BLaER1 treated with 17β-estradiol and CSF1 and Interleukin-3, amounts not matched to agents 10 nM and 100 nM (cell line): Measurements from ENCODE around the gene PATJ.
A peak's percentile ranks its signal among the peaks of the same experiment; 100 is the strongest.

Experiments used
- H3K27ac ChIP-seq, 11 experiments: shearing (Covaris generic); formaldehyde crosslinking; 2 replicates each; pipeline ENCODE4 v1.8.1; 2022
- H3K27me3 ChIP-seq, 11 experiments: shearing (Covaris generic); formaldehyde crosslinking; 2 replicates each; pipeline ENCODE4 v1.8.1; 2022
- H3K36me3 ChIP-seq, 11 experiments: shearing (Covaris generic); formaldehyde crosslinking; 2 replicates each; pipeline ENCODE4 v1.8.1; 2022
- H3K4me1 ChIP-seq, 10 experiments: shearing (Covaris generic); formaldehyde crosslinking; 2 replicates each; pipeline ENCODE4 v1.8.1; 2022
- H3K4me2 ChIP-seq, 11 experiments: shearing (Covaris generic); formaldehyde crosslinking; 2 replicates each; pipeline ENCODE4 v1.8.1; 2022
- H3K4me3 ChIP-seq, 10 experiments: shearing (Covaris generic); formaldehyde crosslinking; 2 replicates each; pipeline ENCODE4 v1.8.1; 2022
- H3K9ac ChIP-seq, 11 experiments: shearing (Covaris generic); formaldehyde crosslinking; 2 replicates each; pipeline ENCODE4 v1.8.1; 2022
- H3K9me3 ChIP-seq, 11 experiments: shearing (Covaris generic); formaldehyde crosslinking; replicated peaks in 1 of 11; 2 replicates each; pipeline ENCODE4 v1.8.1; 2022
- H4K20me1 ChIP-seq, 11 experiments: shearing (Covaris generic); formaldehyde crosslinking; 2 replicates each; pipeline ENCODE4 v1.8.1; 2022
- Cebpa-rat ChIP-seq, 11 experiments: shearing (Covaris generic); IDR thresholded peaks; 2 replicates each; pipeline ENCODE4 v1.8.1; 2022

Gene PATJ

GRCh38 chr1:62006690-62007089 is 264.4 kb downstream of the PATJ start:
- no peak overlapping the region for H3K27ac ChIP-seq
- no peaks in the 10 kb centered on the region for H3K9me3 ChIP-seq
- no peaks in the 10 kb centered on the region for H3K4me1 ChIP-seq
- H4K20me1 ChIP-seq, result no peaks in the 10 kb centered on the region
- no peaks in the 10 kb centered on the region for H3K27me3 ChIP-seq
- H3K4me2 ChIP-seq, result no peak overlapping the region
- no peak overlapping the region for H3K4me3 ChIP-seq
- no peak for TF ChIP-seq Cebpa-rat (IDR thresholded peaks at IDR 0.05)
- no peak overlapping the region for H3K9ac ChIP-seq
- no peaks in the 10 kb centered on the region for H3K36me3 ChIP-seq

DNA sequence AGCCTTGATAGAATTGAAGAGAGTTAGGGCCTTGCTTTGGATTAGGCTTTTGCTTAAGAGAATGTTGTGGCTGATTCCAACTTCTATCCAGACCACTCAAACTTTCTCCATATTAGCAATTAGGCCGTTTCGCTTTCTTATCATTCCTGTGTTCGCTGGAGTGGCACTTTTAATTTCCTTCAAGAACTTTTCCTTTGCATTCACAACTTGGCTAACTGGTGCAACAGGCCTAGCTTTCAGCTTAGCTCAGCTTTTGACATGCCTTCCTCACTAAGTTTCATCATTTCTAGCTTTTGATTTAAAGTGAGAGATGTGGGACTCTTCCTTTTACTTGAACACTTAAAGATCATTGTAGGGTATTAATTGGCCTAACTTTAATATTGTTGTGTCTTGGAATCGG is 268.7 kb downstream of the PATJ start:
- H3K36me3 ChIP-seq, result no peaks in the 10 kb centered on the region
- no peak overlapping the region for H3K4me3 ChIP-seq
- TF ChIP-seq Cebpa-rat (IDR thresholded peaks at IDR 0.05), result no peak
- no peak overlapping the region for H3K27ac ChIP-seq
- no peaks in the 10 kb centered on the region for H3K9me3 ChIP-seq
- no peak overlapping the region for H3K9ac ChIP-seq
- H3K4me2 ChIP-seq, result no peak overlapping the region
- no peaks in the 10 kb centered on the region for H3K27me3 ChIP-seq
- H4K20me1 ChIP-seq, result no peaks in the 10 kb centered on the region
- H3K4me1 ChIP-seq, result no peaks in the 10 kb centered on the region

GRCh38 chr1:62012095-62012494 is 269.8 kb downstream of the PATJ start:
- Histone ChIP-seq H4K20me1 (no peaks in the 10 kb centered on the region), H3K4me3 (no peak overlapping the region), H3K9ac (no peak overlapping the region), H3K4me1 (no peaks in the 10 kb centered on the region), H3K9me3 (no peaks in the 10 kb centered on the region), H3K4me2 (no peak overlapping the region), H3K27me3 (no peaks in the 10 kb centered on the region), H3K27ac (no peak overlapping the region), H3K36me3 (no peaks in the 10 kb centered on the region)
- no peak for TF ChIP-seq Cebpa-rat (IDR thresholded peaks at IDR 0.05)

DNA sequence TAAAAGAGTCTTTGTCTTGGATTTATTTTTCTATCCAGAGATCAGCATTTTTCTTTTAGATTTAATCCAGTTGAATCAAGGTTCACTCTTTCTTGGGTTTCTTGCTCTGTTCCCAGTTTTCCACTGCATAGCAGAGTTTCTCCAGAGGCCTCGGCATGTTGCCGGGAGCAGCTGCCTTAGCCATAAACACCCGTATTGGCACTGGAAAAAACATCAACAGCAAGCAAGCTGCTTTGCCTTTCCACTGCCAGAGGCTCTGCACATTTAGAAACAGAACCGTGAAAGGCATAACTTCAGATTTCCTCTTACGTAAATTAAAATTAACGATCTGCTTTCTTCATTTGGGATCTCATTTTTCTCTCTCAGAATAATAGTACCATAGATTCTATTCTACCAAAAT is 270.6 kb downstream of the PATJ start:
- H3K9me3 ChIP-seq, result no peaks in the 10 kb centered on the region
- H3K9ac ChIP-seq, result no peak overlapping the region
- peaks cover 0 to 2% (median 0%) of the 10 kb centered on the region in 10 experiments; a peak in 2 of 20 replicates for H3K4me1 ChIP-seq
- H3K27me3 ChIP-seq, result no peaks in the 10 kb centered on the region
- no peak for TF ChIP-seq Cebpa-rat (IDR thresholded peaks at IDR 0.05)
- no peak overlapping the region for H3K27ac ChIP-seq
- no peak overlapping the region for H3K4me3 ChIP-seq
- H3K36me3 ChIP-seq, result no peaks in the 10 kb centered on the region
- no peak overlapping the region for H3K4me2 ChIP-seq
- H4K20me1 ChIP-seq, result no peaks in the 10 kb centered on the region

- no peaks in the 10 kb centered on the region for H4K20me1 ChIP-seq
- H3K4me2 ChIP-seq, result no peak overlapping the region
- no peaks in the 10 kb centered on the region for H3K9me3 ChIP-seq
- peaks cover 0 to 6% (median 0%) of the 10 kb centered on the region in 10 experiments; a peak in 2 of 20 replicates for H3K4me1 ChIP-seq
- no peak for TF ChIP-seq Cebpa-rat (IDR thresholded peaks at IDR 0.05)
- H3K36me3 ChIP-seq, result no peaks in the 10 kb centered on the region
- H3K27me3 ChIP-seq, result no peaks in the 10 kb centered on the region
- H3K9ac ChIP-seq, result no peak overlapping the region
- no peak overlapping the region for H3K27ac ChIP-seq
- no peak overlapping the region for H3K4me3 ChIP-seq
These were observed 271.0 kb downstream of the PATJ start for GRCh38 chr1:62013264-62013663.

GRCh38 chr1:62022382-62022983 is 280.2 kb downstream of the PATJ start:
- H3K36me3 ChIP-seq, result no peaks in the 10 kb centered on the region
- H3K27me3 ChIP-seq, result no peaks in the 10 kb centered on the region
- no peak overlapping the region for H3K9ac ChIP-seq
- no peaks in the 10 kb centered on the region for H4K20me1 ChIP-seq
- H3K4me1 ChIP-seq, result peaks cover 0 to 8% (median 0%) of the 10 kb centered on the region in 10 experiments; a peak in 4 of 20 replicates
- H3K9me3 ChIP-seq, result no peaks in the 10 kb centered on the region
- no peak for TF ChIP-seq Cebpa-rat (IDR thresholded peaks at IDR 0.05)
- no peak overlapping the region for H3K4me3 ChIP-seq
- H3K27ac ChIP-seq, result no peak overlapping the region
- no peak overlapping the region for H3K4me2 ChIP-seq

DNA sequence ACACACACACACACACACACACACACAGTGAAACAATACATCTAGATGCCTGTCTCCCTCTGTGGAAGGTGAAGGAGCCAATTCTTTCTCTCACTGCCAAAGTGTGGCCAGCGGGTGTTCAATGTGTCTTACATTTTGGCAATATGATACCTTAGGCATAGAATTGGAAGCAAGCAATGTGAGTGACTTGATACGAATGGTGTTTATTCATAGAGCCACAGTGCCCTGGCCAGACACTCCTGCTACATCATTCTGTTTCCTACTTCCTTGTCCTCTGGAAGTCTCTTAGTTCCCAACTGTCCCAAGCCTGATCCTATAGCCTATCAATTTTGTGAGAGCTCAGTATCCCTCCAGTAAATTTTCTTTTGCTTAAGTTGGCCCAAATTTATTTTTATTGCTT is 282.4 kb downstream of the PATJ start:
- no peak overlapping the region for H3K4me3 ChIP-seq
- H3K4me1 ChIP-seq, result peaks cover 0 to 4% (median 3%) of the 10 kb centered on the region in 10 experiments; a peak in 12 of 20 replicates
- no peaks in the 10 kb centered on the region for H3K27me3 ChIP-seq
- H4K20me1 ChIP-seq, result no peaks in the 10 kb centered on the region
- H3K36me3 ChIP-seq, result no peaks in the 10 kb centered on the region
- H3K4me2 ChIP-seq, result no peak overlapping the region
- TF ChIP-seq Cebpa-rat (IDR thresholded peaks at IDR 0.05), result no peak
- H3K9ac ChIP-seq, result no peak overlapping the region
- H3K27ac ChIP-seq, result no peak overlapping the region
- H3K9me3 ChIP-seq, result peaks cover 9 to 13% (median 12%) of the 10 kb centered on the region in 11 experiments; a peak in 20 of 22 replicates

GRCh38 chr1:62025154-62025553 is 282.9 kb downstream of the PATJ start:
- Histone ChIP-seq H3K9me3 (peaks cover 9 to 13% (median 12%) of the 10 kb centered on the region in 11 experiments; a peak in 20 of 22 replicates), H3K36me3 (no peaks in the 10 kb centered on the region), H4K20me1 (no peaks in the 10 kb centered on the region), H3K4me2 (no peak overlapping the region), H3K4me1 (peaks cover 0 to 9% (median 7%) of the 10 kb centered on the region in 10 experiments; a peak in 13 of 20 replicates), H3K9ac (no peak overlapping the region), H3K27me3 (no peaks in the 10 kb centered on the region), H3K4me3 (no peak overlapping the region), H3K27ac (no peak overlapping the region)
- no peak for TF ChIP-seq Cebpa-rat (IDR thresholded peaks at IDR 0.05)

- Histone ChIP-seq H3K4me2 (no peak overlapping the region), H4K20me1 (no peaks in the 10 kb centered on the region), H3K9ac (no peak overlapping the region), H3K9me3 (peaks cover 9 to 13% (median 12%) of the 10 kb centered on the region in 11 experiments; a peak in 20 of 22 replicates), H3K27ac (no peak overlapping the region), H3K4me3 (no peak overlapping the region), H3K27me3 (no peaks in the 10 kb centered on the region), H3K4me1 (peaks cover 0 to 16% (median 14%) of the 10 kb centered on the region in 10 experiments; a peak in 15 of 20 replicates), H3K36me3 (no peaks in the 10 kb centered on the region)
- no peak for TF ChIP-seq Cebpa-rat (IDR thresholded peaks at IDR 0.05)
These were observed 283.6 kb downstream of the PATJ start for GRCh38 chr1:62025892-62026291.

- H3K4me1 ChIP-seq, result peaks cover 0 to 28% (median 21%) of the 10 kb centered on the region in 10 experiments; a peak in 15 of 20 replicates
- peak overlapping the region in 6 of 11 experiments; percentile 4 to 65 (median 38); a peak in 9 of 22 replicates for H3K4me2 ChIP-seq
- H3K27me3 ChIP-seq, result no peaks in the 10 kb centered on the region
- H4K20me1 ChIP-seq, result no peaks in the 10 kb centered on the region
- H3K9me3 ChIP-seq, result peaks cover 9 to 13% (median 12%) of the 10 kb centered on the region in 11 experiments; a peak in 20 of 22 replicates
- no peaks in the 10 kb centered on the region for H3K36me3 ChIP-seq
- H3K27ac ChIP-seq, result peak overlapping the region in 1 of 11 experiments; percentile 12; a peak in 2 of 22 replicates
- no peak overlapping the region for H3K4me3 ChIP-seq
- TF ChIP-seq Cebpa-rat (IDR thresholded peaks at IDR 0.05), result no peak
- H3K9ac ChIP-seq, result no peak overlapping the region
These were observed 287.4 kb downstream of the PATJ start for GRCh38 chr1:62029704-62030103.
